GM19372 (cell line): ENCODE results near the gene MTCL3.

ENCODE experiments used
- ATAC-seq: cut with Tn5 transposase; IDR thresholded peaks from one replicate; pipeline ENCODE4 v1.9.1; 2021; ENCODE audit warnings: mild to moderate bottlenecking, low read depth, moderate library complexity; ENCODE audit not compliant: unreplicated experiment

Gene MTCL3

DNA sequence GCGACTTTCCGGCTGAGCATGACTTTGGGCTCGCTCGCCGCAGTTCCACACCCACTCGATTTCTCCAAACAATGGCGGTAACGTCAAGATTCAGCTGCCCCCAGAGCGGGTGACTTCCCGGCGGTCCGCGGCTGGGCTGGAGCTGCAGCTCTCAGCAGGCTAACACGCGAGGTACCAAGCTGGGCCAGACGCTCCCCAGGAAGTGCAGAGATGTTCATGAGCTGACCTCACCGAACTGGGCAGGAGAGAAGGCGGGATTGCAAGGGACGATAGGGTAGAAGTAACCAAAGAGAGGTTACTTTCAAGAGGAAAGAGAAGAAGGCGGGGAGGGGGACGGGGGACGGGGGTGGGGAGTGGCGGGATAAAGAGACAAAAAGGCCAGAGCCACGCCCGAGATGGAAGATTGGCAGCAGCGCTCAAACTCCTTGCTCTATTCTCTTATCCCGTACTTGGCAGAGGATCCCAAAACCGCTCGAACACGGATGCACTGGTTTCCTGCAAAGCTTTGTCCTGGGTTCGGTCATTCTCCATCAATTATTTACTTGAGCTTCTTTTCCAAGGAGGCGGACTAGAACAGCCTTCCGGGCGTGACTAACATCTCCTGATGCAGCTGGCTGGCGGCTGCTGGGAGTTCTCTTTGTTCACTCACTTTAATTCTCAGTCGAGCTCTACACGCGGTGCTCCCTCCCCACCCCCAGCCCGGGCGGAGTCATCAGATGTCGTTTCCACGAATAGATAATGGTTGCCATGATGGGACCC lies at the start of gene MTCL3:
TSS of gene MTCL3 (minus strand) at position 626 of the 759 bp plus-strand sequence.
- no peak for ATAC-seq

DNA sequence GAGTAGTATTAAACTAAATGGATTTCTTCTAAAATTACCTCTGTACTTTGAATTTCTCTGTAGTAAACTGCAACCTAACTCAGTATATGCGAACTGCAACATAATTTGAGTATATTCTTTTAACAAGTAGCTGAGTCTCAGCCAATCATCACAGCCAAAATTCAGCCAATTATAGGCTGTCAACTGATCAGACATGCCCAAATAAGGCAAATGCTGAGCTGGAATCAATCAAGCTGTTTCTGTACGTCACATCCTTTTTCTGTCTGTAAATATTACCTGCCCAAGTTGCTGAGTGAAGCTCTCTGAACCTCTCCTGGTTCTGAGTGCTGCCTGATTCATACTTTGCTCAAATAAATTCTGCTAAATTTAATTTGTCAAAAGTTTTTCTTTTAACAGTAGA lies 48.3 kb upstream of the MTCL3 start:
- ATAC-seq, result no peak

GRCh38 chr6:127566651-127567050 lies 47.5 kb upstream of the MTCL3 start:
- ATAC-seq, result no peak

- ATAC-seq, result no peak
Observed at GRCh38 chr6:127566119-127566518, 47.0 kb upstream of the MTCL3 start.

- ATAC-seq, result no peak
Observed at GRCh38 chr6:127564761-127565160, 45.6 kb upstream of the MTCL3 start.

- ATAC-seq, result no peak
Observed at GRCh38 chr6:127561660-127562059, 42.5 kb upstream of the MTCL3 start.

DNA sequence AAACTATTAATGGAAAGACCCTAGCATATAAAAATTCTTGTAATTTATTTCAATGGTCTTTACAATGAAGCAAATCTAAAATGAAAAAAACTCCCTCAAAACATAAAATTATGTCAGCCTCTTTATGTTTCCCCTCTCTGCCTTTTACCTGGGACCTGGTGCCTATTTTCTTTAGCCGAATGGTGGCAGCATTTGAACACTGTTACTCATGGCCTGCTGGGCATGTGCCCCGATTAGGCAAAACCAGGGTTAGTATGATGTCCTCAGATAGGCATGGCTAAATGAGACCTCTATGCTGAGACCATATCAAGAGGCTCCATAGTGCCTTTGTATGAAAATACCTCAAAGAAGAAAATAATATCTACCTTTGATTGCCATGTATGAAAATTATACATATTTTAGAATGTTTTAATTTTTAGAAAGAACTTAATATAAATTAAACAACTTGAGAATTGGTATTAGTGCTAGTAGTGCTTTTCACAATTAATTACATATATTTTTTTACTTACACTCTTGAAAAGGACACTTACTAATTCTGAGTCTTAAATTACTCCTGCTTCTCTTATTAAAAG lies 35.4 kb upstream of the MTCL3 start:
- ATAC-seq, result no peak

- ATAC-seq, result no peak
Observed at GRCh38 chr6:127550403-127550802, 31.3 kb upstream of the MTCL3 start.

GRCh38 chr6:127547904-127548649 lies 28.9 kb upstream of the MTCL3 start:
- ATAC-seq, result no peak

- ATAC-seq, result no peak
Observed at GRCh38 chr6:127547215-127547614, 28.1 kb upstream of the MTCL3 start.

DNA sequence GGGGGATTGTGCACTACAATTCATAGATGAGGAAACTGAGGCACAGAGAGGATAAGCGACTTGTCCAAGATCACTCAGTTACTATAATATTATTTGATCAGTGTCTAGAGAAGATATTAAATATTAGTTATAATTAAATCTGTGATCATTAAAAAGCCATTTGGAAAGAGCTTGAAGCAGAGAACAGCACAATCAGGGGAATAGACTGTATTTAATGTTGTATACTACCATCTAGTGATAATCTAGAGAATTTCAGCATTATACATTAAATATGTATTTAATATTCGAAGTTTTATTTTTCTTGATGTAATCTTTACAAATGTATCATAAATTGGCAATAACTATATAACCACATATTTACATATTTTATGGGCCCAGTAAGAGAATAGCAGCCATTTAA lies 20.1 kb upstream of the MTCL3 start:
- peak; percentile 50 for ATAC-seq

- peak; percentile 14 for ATAC-seq
Observed at GRCh38 chr6:127538750-127539264, 19.7 kb upstream of the MTCL3 start.

DNA sequence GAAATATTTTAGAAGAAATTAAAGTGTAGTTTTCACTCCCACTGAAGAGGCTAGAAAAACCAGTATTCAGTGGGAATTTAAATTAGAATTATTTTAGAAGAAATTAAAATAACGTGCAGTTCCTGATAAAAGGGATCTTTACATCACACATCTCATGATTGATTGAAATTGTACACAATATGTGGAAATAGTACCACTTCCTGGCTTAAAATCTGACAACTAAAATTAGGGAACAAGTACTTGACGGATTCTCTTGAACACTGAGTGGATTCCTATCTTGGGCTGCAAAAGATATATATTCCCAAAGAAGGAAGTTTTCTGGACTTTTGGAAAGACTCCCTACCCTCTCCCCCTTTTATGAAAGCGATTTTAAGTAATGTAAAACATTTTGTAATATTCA lies 14.6 kb upstream of the MTCL3 start:
- no peak for ATAC-seq

DNA sequence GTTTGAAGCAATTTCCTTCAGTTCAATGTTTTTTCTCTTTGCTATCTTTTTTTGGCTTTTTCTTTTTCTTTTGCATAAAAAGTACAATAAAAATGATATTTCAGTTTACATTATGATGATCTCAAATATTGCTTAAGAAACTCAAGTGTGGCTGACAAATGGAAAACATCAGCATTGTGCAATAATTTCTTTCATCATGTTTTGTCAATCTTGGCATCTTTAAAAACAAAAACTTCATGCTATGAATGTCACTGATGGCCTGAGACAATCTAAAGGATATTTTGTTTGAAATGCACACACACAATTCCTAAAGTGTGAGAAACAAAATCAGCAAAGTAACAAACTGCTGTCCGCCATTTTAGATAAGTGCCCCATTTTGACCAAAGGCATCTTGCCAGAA lies 13.9 kb upstream of the MTCL3 start:
- ATAC-seq, result no peak

- no peak for ATAC-seq
Observed at GRCh38 chr6:127522714-127523113, 3.6 kb upstream of the MTCL3 start.

DNA sequence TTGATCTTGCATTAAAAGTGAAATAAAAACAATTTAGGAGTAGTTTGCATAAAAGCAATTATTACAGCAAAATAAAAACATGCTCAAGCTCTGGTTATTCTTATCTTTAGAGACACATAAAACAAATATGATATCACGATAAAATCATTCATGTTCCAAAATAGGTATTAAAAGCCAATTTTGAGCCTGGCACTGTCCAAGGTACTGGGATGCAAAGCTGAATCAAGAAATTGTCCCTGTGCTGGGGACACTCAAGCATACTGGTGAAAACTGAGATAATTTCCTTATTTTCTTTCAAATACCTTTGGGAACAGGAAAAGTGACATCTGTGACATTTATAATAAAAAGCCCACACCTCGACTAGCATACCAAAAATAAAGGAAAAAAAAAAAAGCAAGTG lies 931 bp upstream of the MTCL3 start:
- ATAC-seq, result no peak

DNA sequence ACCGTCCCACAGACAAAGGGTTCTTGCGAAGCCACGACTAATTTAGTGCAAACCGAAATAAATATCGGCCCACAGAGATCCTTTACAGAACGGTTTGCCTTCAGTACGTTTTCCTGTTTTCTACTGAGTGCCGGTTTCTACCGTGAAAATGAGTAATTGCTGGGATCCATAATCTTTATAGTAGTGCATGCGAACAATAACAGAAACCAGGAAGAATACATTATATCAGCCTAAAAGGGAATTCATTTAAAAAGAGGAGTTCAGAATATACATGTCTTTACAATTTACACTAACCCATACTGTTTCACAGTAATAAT lies 292 bp upstream of the MTCL3 start:
- ATAC-seq, result no peak

- ATAC-seq, result no peak
Observed at GRCh38 chr6:127518191-127518709, 885 bp downstream of the MTCL3 start.

DNA sequence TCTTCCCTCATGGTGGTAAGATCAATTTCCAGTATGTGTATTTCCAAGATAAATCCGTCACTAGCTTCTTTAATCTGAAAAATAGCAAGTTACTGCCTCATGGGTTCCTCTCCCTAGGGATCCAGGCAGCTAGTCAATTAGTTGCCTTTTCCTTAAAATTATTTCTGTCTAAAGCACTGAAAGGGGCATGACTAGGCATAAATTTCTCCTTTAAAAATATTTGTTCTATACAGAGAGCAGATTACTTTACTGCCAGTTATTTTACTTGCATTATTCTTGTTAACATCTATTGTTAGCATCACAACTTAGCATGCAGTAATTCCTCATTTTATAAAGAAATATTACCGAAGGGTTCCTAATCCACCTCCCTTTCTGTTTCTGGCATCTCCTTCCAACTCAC lies 1.4 kb downstream of the MTCL3 start:
- no peak for ATAC-seq

- peak; percentile 60 for ATAC-seq
Observed at GRCh38 chr6:127516662-127517273, 2.4 kb downstream of the MTCL3 start.
